Activated CD4-positive, alpha-beta T cell treated with anti-CD3 and anti-CD28 coated beads for 36 hours (primary cell): Measurements from ENCODE around the gene PKP3. TPM values are rescaled to one million over a fixed set of nuclear protein-coding genes. Genes with fewer than 3 reads are reported as not detected.
"Not testable (repeated sequence)": the region's sequence is repeated elsewhere in the genome, so short reads cannot be mapped to it uniquely, and the experiment has no call there.

Experiments used
- ATAC-seq: fragments of 200-7000 bp; cut with Tn5 transposase; one replicate; pipeline ENCODE4 v1.10.0; 2021; ENCODE audit warnings: mild to moderate bottlenecking, moderate library complexity
- CTCF ChIA-PET: fragments of 350-600 bp; sonication (Branson Sonifier 250); formaldehyde crosslinking; loops from one replicate; lab custom pipeline; 2021; ENCODE audit warnings: antibody characterized with exemption; lab: Charles Lee
- POLR2A ChIA-PET: fragments of 350-600 bp; sonication (Branson Sonifier 250); formaldehyde crosslinking; loops from one replicate; lab custom pipeline; 2021; ENCODE audit warnings: antibody characterized with exemption, inconsistent platforms; lab: Charles Lee
- DNase-seq: peaks from one replicate; pipeline ENCODE4 v3.0.0-alpha.2; 2020
- H3K27ac Mint-ChIP-seq: one replicate; pipeline ENCODE4 v1.8.0; 2021; ENCODE audit warnings: mixed read lengths
- H3K27me3 Mint-ChIP-seq: one replicate; pipeline ENCODE4 v1.8.0; 2021; ENCODE audit warnings: mixed read lengths
- H3K36me3 Mint-ChIP-seq: one replicate; pipeline ENCODE4 v1.8.0; 2021; ENCODE audit warnings: low read depth, mixed read lengths
- H3K4me1 Mint-ChIP-seq: one replicate; pipeline ENCODE4 v1.8.0; 2021; ENCODE audit warnings: mixed read lengths
- H3K4me3 Mint-ChIP-seq: one replicate; pipeline ENCODE4 v1.8.0; 2021; ENCODE audit warnings: mild to moderate bottlenecking, moderate library complexity, mixed read lengths
- H3K9me3 Mint-ChIP-seq: one replicate; pipeline ENCODE4 v1.8.0; 2021; ENCODE audit warnings: low read depth, mixed read lengths
- intact Hi-C, 2 experiments: fragments of 100-400 bp; cut with DNase I in 1 of 2; cut with micrococcal nuclease in 1 of 2; formaldehyde crosslinking; loops; one replicate each; pipeline versions ENCODE4 v1.14.2 to v1.15.1; 2022 to 2024; cut with DNase I, micrococcal nuclease
- total RNA-seq, 2 experiments: library from RNA; stranded (reverse); gene quantifications; one replicate each; pipeline ENCODE4 v1.2.3, GENCODE V29; 2021

PKP3 gene
- total RNA-seq, 2 experiments from 2014 or later, result 0.07 to 0.18 TPM

- Mint-ChIP-seq H3K27ac (no peak overlapping the region), H3K36me3 (no peaks in the 10 kb centered on the region), H3K4me3 (no peak overlapping the region), H3K9me3 (no peaks in the 10 kb centered on the region), H3K27me3 (no peaks in the 10 kb centered on the region), H3K4me1 (peaks cover 13% of the 10 kb centered on the region)
- intact Hi-C loops, result no loop called here
- CTCF ChIA-PET, result interaction anchor here (0.6 to 1.4 kb wide), 2 partner anchors 111 to 142 kb away, joined by 3 to 4 read pairs; no protein-coding TSS in a partner anchor
- DNase-seq (no peak), ATAC-seq (no peak)
- POLR2A ChIA-PET, result interaction anchor here (1.4 kb wide), 1 partner anchor 8 kb away, joined by 7 read pairs; no protein-coding TSS in a partner anchor
These were observed 14.4 kb downstream of the PKP3 start for GRCh38 chr11:408154-409007.

GRCh38 chr11:409008-409599, 15.1 kb downstream of the PKP3 start:
- Mint-ChIP-seq H3K9me3 (no peaks in the 10 kb centered on the region), H3K27me3 (no peaks in the 10 kb centered on the region), H3K4me1 (peaks cover 15% of the 10 kb centered on the region), H3K27ac (no peak overlapping the region), H3K36me3 (no peaks in the 10 kb centered on the region), H3K4me3 (no peak overlapping the region)
- ChIA-PET POLR2A (no interaction called here), CTCF (no interaction called here)
- no peak for DNase-seq
- ATAC-seq, result no peak
- intact Hi-C loops, result no loop called here

- CTCF ChIA-PET, result no interaction called here
- DNase-seq (no peak), ATAC-seq (no peak)
- POLR2A ChIA-PET, result no interaction called here
- Mint-ChIP-seq H3K36me3 (no peaks in the 10 kb centered on the region), H3K9me3 (no peaks in the 10 kb centered on the region), H3K27me3 (no peaks in the 10 kb centered on the region), H3K4me1 (peaks cover 22% of the 10 kb centered on the region), H3K27ac (no peak overlapping the region), H3K4me3 (no peak overlapping the region)
- intact Hi-C loops, result no loop called here
These were observed 15.8 kb downstream of the PKP3 start for GRCh38 chr11:409600-410483.

- H3K27ac Mint-ChIP-seq, POLR2A ChIA-PET, H3K9me3 Mint-ChIP-seq, ATAC-seq, CTCF ChIA-PET, intact Hi-C loops, H3K4me3 Mint-ChIP-seq, H3K36me3 Mint-ChIP-seq, H3K27me3 Mint-ChIP-seq: not testable (repeated sequence)
- DNase-seq, result peak; percentile 3
- H3K4me1 Mint-ChIP-seq, result peaks cover 29% of the 10 kb centered on the region
These were observed 16.7 kb downstream of the PKP3 start for GRCh38 chr11:410711-411110.

- POLR2A ChIA-PET, H3K27ac Mint-ChIP-seq, intact Hi-C loops, H3K4me3 Mint-ChIP-seq, H3K27me3 Mint-ChIP-seq, H3K9me3 Mint-ChIP-seq, H3K36me3 Mint-ChIP-seq, ATAC-seq, CTCF ChIA-PET: not testable (repeated sequence)
- DNase-seq, result peak; percentile 5
- peaks cover 36% of the 10 kb centered on the region for H3K4me1 Mint-ChIP-seq
These were observed 17.5 kb downstream of the PKP3 start for GRCh38 chr11:411520-411919.

GRCh38 chr11:412641-413119, 18.7 kb downstream of the PKP3 start:
- H3K9me3 Mint-ChIP-seq, result no peaks in the 10 kb centered on the region
- peaks cover 35% of the 10 kb centered on the region for H3K4me1 Mint-ChIP-seq
- no peak for ATAC-seq
- ChIA-PET CTCF (no interaction called here), POLR2A (no interaction called here)
- peak; percentile 14 for DNase-seq
- H3K4me3 Mint-ChIP-seq, result no peak overlapping the region
- no peak overlapping the region for H3K27ac Mint-ChIP-seq
- no peaks in the 10 kb centered on the region for H3K36me3 Mint-ChIP-seq
- intact Hi-C loops, result no loop called here
- H3K27me3 Mint-ChIP-seq, result no peaks in the 10 kb centered on the region

GRCh38 chr11:413120-414081, 19.4 kb downstream of the PKP3 start:
- Mint-ChIP-seq H3K27ac (no peak overlapping the region), H3K27me3 (no peaks in the 10 kb centered on the region), H3K4me3 (peak overlapping the region; percentile 40), H3K4me1 (peaks cover 32% of the 10 kb centered on the region), H3K36me3 (no peaks in the 10 kb centered on the region), H3K9me3 (no peaks in the 10 kb centered on the region)
- DNase-seq, result peak; percentile 48
- intact Hi-C loops, result no loop called here
- CTCF ChIA-PET, result no interaction called here
- POLR2A ChIA-PET, result no interaction called here
- ATAC-seq, result no peak

- ChIA-PET CTCF (interaction anchor here (0.5 kb wide), 1 partner anchor 209 kb away, joined by 3 read pairs; no protein-coding TSS in a partner anchor), POLR2A (no interaction called here)
- DNase-seq (peak; percentile 44), ATAC-seq (peak; percentile 48)
- Mint-ChIP-seq H3K4me3 (peak overlapping the region; percentile 85), H3K4me1 (peaks cover 32% of the 10 kb centered on the region), H3K27me3 (no peaks in the 10 kb centered on the region), H3K27ac (peak overlapping the region; percentile 74), H3K9me3 (no peaks in the 10 kb centered on the region), H3K36me3 (no peaks in the 10 kb centered on the region)
- intact Hi-C loops, result no loop called here
These were observed 20.4 kb downstream of the PKP3 start for GRCh38 chr11:414318-414857.

- ChIA-PET POLR2A (interaction anchor here (1.6 kb wide), 1 partner anchor 8 kb away, joined by 7 read pairs; no protein-coding TSS in a partner anchor), CTCF (interaction anchor here (1.2 to 1.6 kb wide), 2 partner anchors 9 to 11 kb away, joined by 5 read pairs; no protein-coding TSS in a partner anchor)
- intact Hi-C loops, result loop anchor here in 1 of 2 experiments (1.0 to 2.0 kb wide), 2 partner anchors 33 to 91 kb away; partner anchors contain the start of gene RNH1
- no peaks in the 10 kb centered on the region for H3K36me3 Mint-ChIP-seq
- no peaks in the 10 kb centered on the region for H3K27me3 Mint-ChIP-seq
- peak overlapping the region; percentile 74 for H3K27ac Mint-ChIP-seq
- no peaks in the 10 kb centered on the region for H3K9me3 Mint-ChIP-seq
- H3K4me1 Mint-ChIP-seq, result peaks cover 32% of the 10 kb centered on the region
- ATAC-seq (peak; percentile 0), DNase-seq (peak; percentile 37)
- peak overlapping the region; percentile 85 for H3K4me3 Mint-ChIP-seq
These were observed 21.6 kb downstream of the PKP3 start for GRCh38 chr11:415640-416041.
